Keratinocyte (primary cell): ENCODE results near the gene ASTN2. TPM values are rescaled to one million over a fixed set of nuclear protein-coding genes. Genes with fewer than 3 reads are reported as not detected.

Experiments
- DNase-seq: peaks from one replicate; pipeline ENCODE4 v3.0.0-alpha.2; 2011; ENCODE audit warnings: low read depth, missing footprints, low spot score
- FAIRE-seq: peaks from 2 replicates; lab custom pipeline; 2011; peaks lifted over from hg19 to GRCh38; lab: Jason Lieb, UNC
- H2AFZ ChIP-seq: 2 replicates; pipeline ENCODE4 v1.6.0; 2012; ENCODE audit warnings: low read length, control low read depth, inconsistent platforms; ENCODE audit not compliant: control insufficient read depth
- H3K27ac ChIP-seq: 2 replicates; pipeline ENCODE4 v1.5.1; 2011; ENCODE audit warnings: low read length; ENCODE audit not compliant: control insufficient read depth, insufficient read depth
- H3K27me3 ChIP-seq: 3 replicates; pipeline ENCODE4 v1.6.0; 2011; ENCODE audit warnings: low read length; ENCODE audit not compliant: control insufficient read depth, insufficient read depth; ENCODE audit errors: extremely low read depth
- H3K36me3 ChIP-seq, 2 experiments: 2 replicates in 1 of 2; 3 replicates in 1 of 2; pipeline ENCODE4 v1.5.1; 2011; ENCODE audit warnings: low read length in 2 of 2, mild to moderate bottlenecking in 1 of 2; ENCODE audit not compliant: control insufficient read depth in 2 of 2, insufficient read depth in 2 of 2; ENCODE audit errors: extremely low read depth in 1 of 2
- H3K4me1 ChIP-seq: 3 replicates; pipeline ENCODE4 v1.5.1; 2011; ENCODE audit warnings: low read length; ENCODE audit not compliant: control insufficient read depth, insufficient read depth; ENCODE audit errors: extremely low read depth
- H3K4me2 ChIP-seq: 3 replicates; pipeline ENCODE4 v1.6.0; 2011; ENCODE audit warnings: low read depth, low read length; ENCODE audit not compliant: control insufficient read depth, insufficient read depth; ENCODE audit errors: extremely low read depth
- H3K4me3 ChIP-seq, 3 experiments: fragments of 200-600 bp in 1 of 3; sonication (generic) in 1 of 3; 2 replicates in 2 of 3; 3 replicates in 1 of 3; pipeline ENCODE4 v1.5.1; 2011 to 2016; ENCODE audit warnings: low read length in 3 of 3, mild to moderate bottlenecking in 3 of 3, control low read depth in 2 of 3, inconsistent platforms in 1 of 3, low read depth in 1 of 3, mixed read lengths in 1 of 3, mixed run types in 1 of 3, moderate library complexity in 1 of 3; ENCODE audit not compliant: control insufficient read depth in 2 of 3, insufficient read depth in 2 of 3; ENCODE audit errors: extremely low read depth in 1 of 3
- H3K79me2 ChIP-seq: 2 replicates; pipeline ENCODE4 v1.6.0; 2012; ENCODE audit warnings: low read length; ENCODE audit not compliant: control insufficient read depth, insufficient read depth
- H3K9ac ChIP-seq: 3 replicates; pipeline ENCODE4 v1.6.0; 2011; ENCODE audit warnings: low read length; ENCODE audit not compliant: control insufficient read depth, insufficient read depth; ENCODE audit errors: extremely low read depth
- H3K9me1 ChIP-seq: 3 replicates; pipeline ENCODE4 v1.6.0; 2011; ENCODE audit warnings: low read length; ENCODE audit not compliant: control insufficient read depth, insufficient read depth; ENCODE audit errors: extremely low read depth
- H3K9me3 ChIP-seq: 2 replicates; pipeline ENCODE4 v1.5.1; 2012; ENCODE audit warnings: low read depth, low read length; ENCODE audit not compliant: control insufficient read depth
- H4K20me1 ChIP-seq: 3 replicates; pipeline ENCODE4 v1.6.0; 2011; ENCODE audit warnings: low read length; ENCODE audit not compliant: control insufficient read depth, insufficient read depth; ENCODE audit errors: extremely low read depth
- EZH2 ChIP-seq: IDR thresholded peaks from one replicate; pipeline ENCODE4 v1.6.1; 2012; ENCODE audit warnings: inconsistent platforms, mild to moderate bottlenecking, low read length, moderate library complexity
- dilution Hi-C: fragments of 300-500 bp; cut with MboI; formaldehyde crosslinking; loops from one replicate; pipeline ENCODE4 v1.7.0; 2020; ENCODE audit warnings: low sequenced_read_pairs; ENCODE audit not compliant: extremely low pct_ligation_motif_present
- polyA plus RNA-seq, 5 experiments: library from polyadenylated mRNA; depleted of rRNA in 3 of 5; stranded (reverse) in 3 of 5; stranded (forward) in 1 of 5; unstranded in 1 of 5; fragments of >200 nt; gene quantifications; 1 replicate in 1 of 5; 2 replicates in 3 of 5; 3 replicates in 1 of 5; pipeline versions ENCODE4 v1.2.1 to v1.2.3, GENCODE V29; 2011 to 2012; ENCODE audit warnings: missing spikeins in 2 of 5, low read depth in 1 of 5, low replicate concordance in 1 of 5
- TF ChIP-seq, protein P1 (sequence below), 3 experiments: IDR thresholded peaks in 1 of 3; conservative IDR thresholded peaks in 1 of 3; optimal IDR thresholded peaks in 1 of 3; 2 replicates in 2 of 3; 3 replicates in 1 of 3; pipeline versions ENCODE3 to v1.5.1; 2011; ENCODE audit warnings: low read length in 3 of 3, mild to moderate bottlenecking in 3 of 3, moderate library complexity in 2 of 3, control low read depth in 1 of 3, inconsistent platforms in 1 of 3; ENCODE audit not compliant: insufficient read depth in 2 of 3; ENCODE audit errors: extremely low read depth in 1 of 3

ASTN2 gene
- polyA plus RNA-seq, 1 donor (not counting 4 experiments of a cell fraction or from before 2014, with no cell fraction given) = 0.31 TPM

DNA sequence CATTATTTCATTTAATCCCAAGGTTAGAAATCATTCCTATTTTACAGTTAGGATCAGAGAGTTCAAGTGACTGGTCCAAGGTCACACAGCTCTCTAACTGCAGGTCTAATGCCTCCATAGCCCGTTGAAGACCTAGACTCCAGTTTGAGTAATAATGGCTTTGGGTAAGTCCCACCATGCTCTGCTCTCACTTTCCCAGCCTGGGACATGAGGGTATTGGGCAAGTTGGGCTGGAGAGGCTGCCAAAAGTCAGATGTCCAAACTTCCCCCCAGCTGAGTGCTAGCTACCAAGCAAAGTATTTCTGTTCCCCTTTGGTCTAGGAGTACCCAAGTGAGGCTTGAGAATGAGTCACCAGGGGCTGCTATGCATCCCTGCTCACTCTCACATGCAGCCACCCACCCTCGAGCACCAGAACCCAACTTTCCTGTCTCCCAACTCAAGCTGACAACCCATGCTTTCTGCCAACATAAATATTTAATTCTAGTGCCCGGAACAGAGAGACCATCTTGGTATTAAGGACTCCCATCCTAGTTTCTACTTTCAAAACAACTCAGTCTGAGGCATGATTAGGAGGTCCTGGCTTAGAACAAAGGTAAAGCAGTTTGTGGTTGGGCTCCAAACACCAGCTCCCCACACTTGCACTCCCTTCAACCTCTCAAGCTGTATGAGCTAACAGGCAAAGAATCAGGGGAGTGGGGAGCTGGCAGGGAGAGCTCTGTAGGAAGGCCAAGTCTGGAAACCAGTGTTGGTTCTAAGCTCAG, 964.3 kb downstream of the ASTN2 start:
- H4K20me1 ChIP-seq = no peaks in the 10 kb centered on the region
- no peak overlapping the region for H3K4me2 ChIP-seq
- H2AFZ ChIP-seq = no peak overlapping the region
- no peak overlapping the region for H3K27ac ChIP-seq
- dilution Hi-C loops = no loop called here
- no peak for DNase-seq
- TF ChIP-seq EZH2 = no peak
- TF ChIP-seq, protein P1, sequence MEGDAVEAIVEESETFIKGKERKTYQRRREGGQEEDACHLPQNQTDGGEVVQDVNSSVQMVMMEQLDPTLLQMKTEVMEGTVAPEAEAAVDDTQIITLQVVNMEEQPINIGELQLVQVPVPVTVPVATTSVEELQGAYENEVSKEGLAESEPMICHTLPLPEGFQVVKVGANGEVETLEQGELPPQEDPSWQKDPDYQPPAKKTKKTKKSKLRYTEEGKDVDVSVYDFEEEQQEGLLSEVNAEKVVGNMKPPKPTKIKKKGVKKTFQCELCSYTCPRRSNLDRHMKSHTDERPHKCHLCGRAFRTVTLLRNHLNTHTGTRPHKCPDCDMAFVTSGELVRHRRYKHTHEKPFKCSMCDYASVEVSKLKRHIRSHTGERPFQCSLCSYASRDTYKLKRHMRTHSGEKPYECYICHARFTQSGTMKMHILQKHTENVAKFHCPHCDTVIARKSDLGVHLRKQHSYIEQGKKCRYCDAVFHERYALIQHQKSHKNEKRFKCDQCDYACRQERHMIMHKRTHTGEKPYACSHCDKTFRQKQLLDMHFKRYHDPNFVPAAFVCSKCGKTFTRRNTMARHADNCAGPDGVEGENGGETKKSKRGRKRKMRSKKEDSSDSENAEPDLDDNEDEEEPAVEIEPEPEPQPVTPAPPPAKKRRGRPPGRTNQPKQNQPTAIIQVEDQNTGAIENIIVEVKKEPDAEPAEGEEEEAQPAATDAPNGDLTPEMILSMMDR (optimal IDR thresholded peaks at IDR 0.05 in 1 of 3, IDR thresholded peaks at IDR 0.05 in 1 of 3, conservative IDR thresholded peaks at IDR 0.05 in 1 of 3; ENCODE audit: extremely low read depth in 1 of 3, insufficient read depth in 2 of 3, low read length in 3 of 3) = no peak
- no peak overlapping the region for H3K9ac ChIP-seq
- no peaks in the 10 kb centered on the region for H3K27me3 ChIP-seq
- no peaks in the 10 kb centered on the region for H3K36me3 ChIP-seq
- no peak for FAIRE-seq
- no peaks in the 10 kb centered on the region for H3K9me1 ChIP-seq
- no peaks in the 10 kb centered on the region for H3K9me3 ChIP-seq
- no peaks in the 10 kb centered on the region for H3K4me1 ChIP-seq
- H3K4me3 ChIP-seq = no peak overlapping the region
- no peaks in the 10 kb centered on the region for H3K79me2 ChIP-seq

DNA sequence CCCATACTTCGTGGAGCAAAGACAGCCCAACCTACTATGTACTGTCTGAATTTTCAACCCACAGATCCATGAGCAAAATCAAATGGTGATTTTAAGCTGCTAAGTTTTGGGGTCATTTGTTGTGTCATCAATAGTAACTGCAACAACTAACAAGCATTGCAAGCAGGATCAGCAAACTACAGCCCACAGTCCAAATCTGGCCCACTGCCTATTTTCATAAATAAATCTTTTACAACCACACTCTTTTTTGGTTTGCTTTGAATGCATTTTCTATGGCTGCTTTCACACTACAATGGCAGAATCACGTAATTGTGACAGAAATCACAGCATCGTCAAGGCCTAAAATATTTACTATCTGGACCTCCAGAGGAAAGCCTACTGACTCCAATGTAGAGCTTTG, 964.9 kb downstream of the ASTN2 start:
- H3K36me3 ChIP-seq = no peaks in the 10 kb centered on the region
- H3K27ac ChIP-seq = no peak overlapping the region
- H4K20me1 ChIP-seq = no peaks in the 10 kb centered on the region
- H3K9me1 ChIP-seq = no peaks in the 10 kb centered on the region
- no peak overlapping the region for H3K4me3 ChIP-seq
- H3K79me2 ChIP-seq = no peaks in the 10 kb centered on the region
- H3K9me3 ChIP-seq = no peaks in the 10 kb centered on the region
- no peak overlapping the region for H3K9ac ChIP-seq
- no peak overlapping the region for H3K4me2 ChIP-seq
- FAIRE-seq (no peak), DNase-seq (no peak)
- no peak overlapping the region for H2AFZ ChIP-seq
- H3K4me1 ChIP-seq = no peaks in the 10 kb centered on the region
- no peaks in the 10 kb centered on the region for H3K27me3 ChIP-seq
- no peak for TF ChIP-seq EZH2
- TF ChIP-seq, protein P1 (optimal IDR thresholded peaks at IDR 0.05 in 1 of 3, IDR thresholded peaks at IDR 0.05 in 1 of 3, conservative IDR thresholded peaks at IDR 0.05 in 1 of 3; ENCODE audit: extremely low read depth in 1 of 3, insufficient read depth in 2 of 3, low read length in 3 of 3) = no peak
- dilution Hi-C loops = no loop called here
